Forelimb muscle (tissue), 1 donor: ENCODE data around the gene TRIM54. TPM values are rescaled to one million over a fixed set of nuclear protein-coding genes. Genes with fewer than 3 reads are reported as not detected.
A peak's percentile ranks its signal among the peaks of the same experiment; 100 is the strongest.

Experiments used
- DNase-seq: peaks from one replicate; pipeline ENCODE4 v3.0.0-alpha.2; 2013; ENCODE audit warnings: low read depth
- polyA plus RNA-seq: library from polyadenylated mRNA; unstranded; fragments of 120-200 nt; gene quantifications from one replicate; pipeline ENCODE4 v1.2.1, GENCODE V29; 2013; ENCODE audit not compliant: insufficient read length

Gene TRIM54
- 105 TPM for polyA plus RNA-seq

- DNase-seq = no peak
Observed at GRCh38 chr2:27281855-27282559, at the start of gene TRIM54. Gene TRIM54 (plus strand): TSS chr2:27282429. CDS start chr2:27282732, 303 bp downstream.

- no peak for DNase-seq
Observed at GRCh38 chr2:27233341-27233740, 48.9 kb upstream of the TRIM54 start.

- DNase-seq = no peak
Observed at GRCh38 chr2:27236136-27236535, 46.1 kb upstream of the TRIM54 start.

GRCh38 chr2:27236626-27237025 is 45.6 kb upstream of the TRIM54 start:
- no peak for DNase-seq

- DNase-seq = no peak
Observed at GRCh38 chr2:27237341-27237945, 44.8 kb upstream of the TRIM54 start.

GRCh38 chr2:27238976-27239375 is 43.3 kb upstream of the TRIM54 start:
- no peak for DNase-seq

- DNase-seq = no peak
Observed at GRCh38 chr2:27240406-27240805, 41.8 kb upstream of the TRIM54 start.

- no peak for DNase-seq
Observed at GRCh38 chr2:27241761-27242613, 40.2 kb upstream of the TRIM54 start.

GRCh38 chr2:27242614-27242951 is 39.6 kb upstream of the TRIM54 start:
- no peak for DNase-seq

GRCh38 chr2:27243391-27244130 is 38.7 kb upstream of the TRIM54 start:
- no peak for DNase-seq

- no peak for DNase-seq
Observed at GRCh38 chr2:27245116-27245515, 37.1 kb upstream of the TRIM54 start.

GRCh38 chr2:27245626-27246025 is 36.6 kb upstream of the TRIM54 start:
- peak; percentile 13 for DNase-seq

- DNase-seq = no peak
Observed at GRCh38 chr2:27247893-27248292, 34.3 kb upstream of the TRIM54 start.

- no peak for DNase-seq
Observed at GRCh38 chr2:27249159-27249890, 32.9 kb upstream of the TRIM54 start.

- no peak for DNase-seq
Observed at GRCh38 chr2:27249891-27250651, 32.2 kb upstream of the TRIM54 start.

GRCh38 chr2:27250652-27251379 is 31.4 kb upstream of the TRIM54 start:
- no peak for DNase-seq

GRCh38 chr2:27251766-27252165 is 30.5 kb upstream of the TRIM54 start:
- no peak for DNase-seq

GRCh38 chr2:27255187-27255586 is 27.0 kb upstream of the TRIM54 start:
- no peak for DNase-seq

GRCh38 chr2:27255660-27256059 is 26.6 kb upstream of the TRIM54 start:
- DNase-seq = no peak
